ENCODE data around the gene CGB8.
"Not testable (repeated sequence)": the region's sequence is repeated elsewhere in the genome, so short reads cannot be mapped to it uniquely, and the experiment has no call there.

CGB8 gene

DNA sequence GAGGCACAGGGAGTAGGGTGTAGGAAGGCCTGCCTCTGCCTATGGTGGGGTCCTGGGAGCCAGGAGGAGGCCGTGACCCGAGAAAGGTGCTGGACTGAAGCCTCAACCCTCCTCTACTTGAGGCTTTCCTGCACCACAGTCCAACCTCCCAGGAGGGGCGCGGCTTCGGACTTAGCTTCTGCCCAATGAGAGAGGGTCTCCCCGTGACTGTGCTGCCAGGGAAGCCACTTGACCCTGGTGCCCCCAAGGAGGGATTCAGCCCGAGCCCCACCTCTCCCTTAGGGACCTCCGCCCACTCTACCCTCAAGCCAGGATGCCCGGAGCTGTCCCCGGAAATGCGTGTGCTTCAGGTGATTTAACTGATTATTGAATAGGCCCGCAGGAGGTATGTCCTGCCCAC is at the start of gene CGB8:
CGB8 (minus strand) TSS at position 101 of the 400 bp plus-strand sequence. CDS start 372 bp downstream, outside the sequence.
- not testable (repeated sequence) for DNase-seq

DNA sequence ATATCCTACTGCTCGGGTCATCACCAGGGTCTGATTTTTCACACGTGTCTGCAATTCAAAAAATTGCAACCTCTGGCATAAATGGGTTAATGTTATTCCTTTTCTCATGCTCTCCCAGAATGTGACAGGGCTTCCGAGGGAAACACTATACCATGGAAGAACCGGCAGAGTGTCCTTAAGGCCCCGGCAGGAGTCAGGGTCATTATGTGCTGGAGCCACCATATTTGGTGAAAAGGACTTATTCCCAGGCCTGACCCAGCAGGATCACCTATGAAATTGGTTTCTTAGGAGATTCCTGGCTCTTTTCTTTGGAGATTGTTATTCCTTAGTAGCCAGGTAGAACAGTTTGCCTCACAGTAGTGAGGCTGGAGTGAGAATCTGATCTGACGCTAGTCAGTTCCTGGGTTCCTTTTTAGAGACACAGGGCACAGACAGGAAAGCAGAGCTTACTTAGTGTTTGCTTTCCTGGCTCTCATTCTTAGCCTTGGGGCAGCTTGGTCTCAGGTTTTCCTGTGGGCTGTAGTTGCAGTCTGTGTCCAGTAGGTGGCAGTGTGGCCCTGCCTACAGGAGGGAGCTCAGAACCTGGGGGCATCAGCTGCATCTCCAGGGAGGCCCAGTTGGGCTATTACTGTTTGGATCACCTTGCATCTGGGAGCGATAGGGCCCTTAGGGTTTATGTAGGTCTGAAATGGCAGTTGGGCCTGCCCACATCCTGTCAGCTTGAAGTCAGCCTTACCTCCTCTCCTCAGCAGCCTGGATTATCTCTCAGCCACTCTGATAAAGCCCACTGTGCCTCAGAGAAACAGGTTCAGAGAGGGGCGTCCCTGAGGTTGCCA is 48.8 kb upstream of the CGB8 start:
- DNase-seq, result peak; percentile 83

DNA sequence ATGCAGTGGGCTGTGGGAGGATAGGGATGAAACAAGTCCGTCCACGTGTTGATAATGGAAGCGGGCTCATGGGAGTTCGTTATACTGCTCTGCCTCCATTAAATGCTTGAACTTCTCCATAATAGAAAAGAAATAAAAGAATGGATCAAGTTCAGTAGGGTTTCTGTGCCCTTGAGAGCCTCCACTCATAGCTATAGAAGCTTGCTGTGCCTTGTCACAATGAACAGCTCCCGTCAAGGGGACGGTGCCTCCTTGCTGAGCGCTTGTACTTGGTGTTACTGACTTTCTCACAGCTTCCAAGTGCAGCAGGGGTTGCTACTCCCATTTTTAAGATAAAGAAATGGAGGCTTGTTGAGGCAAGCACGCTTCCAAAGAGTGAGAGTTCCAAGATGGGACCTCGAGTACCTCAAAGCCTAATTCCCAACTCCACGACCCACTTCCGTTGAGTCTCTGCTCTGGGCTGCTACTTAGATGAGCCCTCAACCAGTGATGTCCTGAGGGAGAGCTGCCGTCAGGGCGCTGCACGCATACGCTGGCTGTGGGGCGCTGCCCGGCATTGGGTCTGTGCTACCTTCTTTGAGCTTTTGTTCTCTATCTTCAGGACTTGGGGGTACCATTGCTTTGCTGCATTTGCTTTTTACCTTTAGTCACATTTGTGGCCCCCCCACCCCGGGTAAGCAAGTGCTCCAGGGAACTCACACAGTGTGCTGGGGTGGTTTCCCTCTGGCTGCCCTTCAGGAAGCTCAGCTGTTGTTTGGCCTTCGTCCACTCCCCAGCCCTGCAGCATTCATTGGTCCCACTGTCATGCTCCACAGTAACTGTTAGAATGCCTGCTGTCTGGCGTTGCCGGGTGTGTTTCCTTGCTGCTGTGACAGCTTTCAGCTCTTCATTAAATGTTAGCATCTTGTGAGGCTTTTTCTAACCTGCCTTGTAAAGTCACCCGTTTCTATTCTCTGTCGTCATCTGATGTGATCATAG is 45.9 kb upstream of the CGB8 start:
- DNase-seq, result no peak

DNA sequence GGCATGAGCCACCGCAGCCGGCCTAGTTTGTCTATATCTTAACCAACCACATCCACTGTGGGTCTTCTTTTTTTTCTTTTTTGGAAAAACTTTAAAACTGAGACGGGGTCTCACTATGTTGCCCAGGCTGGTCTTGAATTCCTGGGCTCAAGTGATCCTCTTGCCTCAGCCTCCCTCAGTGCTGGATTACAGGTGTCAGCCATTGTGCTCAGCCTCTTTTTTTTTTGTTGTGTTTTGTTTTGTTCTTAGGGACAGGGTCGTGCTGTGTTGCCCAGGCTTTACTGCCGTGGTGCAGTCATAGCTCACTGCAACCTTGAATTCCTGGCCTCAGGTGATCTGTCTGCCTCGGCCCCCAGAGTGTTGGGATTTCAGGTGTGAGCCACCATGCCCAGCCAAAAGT is 43.8 kb upstream of the CGB8 start:
- DNase-seq, result no peak

- DNase-seq, result peak; percentile 23
Measured at GRCh38 chr19:49091391-49092038, 42.6 kb upstream of the CGB8 start.

GRCh38 chr19:49086296-49086695 is 37.4 kb upstream of the CGB8 start:
- no peak for DNase-seq

- no peak for DNase-seq
Measured at GRCh38 chr19:49085868-49086232, 36.9 kb upstream of the CGB8 start.

- peak; percentile 100 for DNase-seq
Measured at GRCh38 chr19:49085020-49085867, 36.3 kb upstream of the CGB8 start, which contains the start of gene SNRNP70. Gene SNRNP70, plus strand, starts transcription at chr19:49085451. Its CDS starts 964 bp downstream, at chr19:49086415.

- DNase-seq, result no peak
Measured at GRCh38 chr19:49084206-49085019, 35.5 kb upstream of the CGB8 start.

DNA sequence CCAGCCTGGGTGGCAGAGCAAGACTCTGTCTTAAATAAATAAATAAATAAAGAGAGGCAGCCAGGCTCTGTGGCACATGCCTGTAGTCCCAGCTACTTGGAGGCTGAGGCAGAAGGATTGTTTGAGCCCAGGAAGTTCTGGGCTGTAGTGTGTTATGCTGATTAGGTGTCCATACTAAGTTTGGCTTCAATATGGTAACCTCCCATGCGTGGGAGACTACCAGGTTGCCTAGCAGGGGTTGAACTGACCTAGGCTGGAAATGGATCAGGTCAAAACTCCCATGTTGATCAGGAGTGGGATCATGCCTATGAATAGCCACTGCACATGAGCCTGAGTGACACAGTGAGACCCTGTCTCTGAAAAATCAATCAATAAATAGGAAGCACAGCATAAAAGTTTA is 32.4 kb upstream of the CGB8 start:
- no peak for DNase-seq

DNA sequence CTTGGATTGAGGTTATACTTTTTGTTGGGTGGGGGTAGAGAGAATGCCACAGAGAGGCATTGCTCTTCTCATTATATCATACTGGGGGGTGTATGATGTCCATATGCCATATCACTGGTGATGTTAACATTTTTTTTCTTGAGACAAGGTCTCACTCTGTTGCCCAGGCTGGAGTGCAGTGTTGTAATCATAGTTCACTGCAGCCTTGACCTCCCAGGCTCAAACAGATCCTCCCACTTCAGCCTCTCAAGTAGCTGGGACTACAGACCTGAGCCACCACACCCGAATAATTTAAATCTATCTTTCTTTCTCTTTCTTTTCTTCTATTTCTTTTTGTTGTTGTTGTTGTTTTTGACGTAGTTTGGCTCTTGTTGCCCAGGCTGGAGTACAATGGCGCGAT is 31.5 kb upstream of the CGB8 start:
- no peak for DNase-seq

- peak; percentile 35 for DNase-seq
Measured at GRCh38 chr19:49074869-49075268, 26.0 kb upstream of the CGB8 start.

DNA sequence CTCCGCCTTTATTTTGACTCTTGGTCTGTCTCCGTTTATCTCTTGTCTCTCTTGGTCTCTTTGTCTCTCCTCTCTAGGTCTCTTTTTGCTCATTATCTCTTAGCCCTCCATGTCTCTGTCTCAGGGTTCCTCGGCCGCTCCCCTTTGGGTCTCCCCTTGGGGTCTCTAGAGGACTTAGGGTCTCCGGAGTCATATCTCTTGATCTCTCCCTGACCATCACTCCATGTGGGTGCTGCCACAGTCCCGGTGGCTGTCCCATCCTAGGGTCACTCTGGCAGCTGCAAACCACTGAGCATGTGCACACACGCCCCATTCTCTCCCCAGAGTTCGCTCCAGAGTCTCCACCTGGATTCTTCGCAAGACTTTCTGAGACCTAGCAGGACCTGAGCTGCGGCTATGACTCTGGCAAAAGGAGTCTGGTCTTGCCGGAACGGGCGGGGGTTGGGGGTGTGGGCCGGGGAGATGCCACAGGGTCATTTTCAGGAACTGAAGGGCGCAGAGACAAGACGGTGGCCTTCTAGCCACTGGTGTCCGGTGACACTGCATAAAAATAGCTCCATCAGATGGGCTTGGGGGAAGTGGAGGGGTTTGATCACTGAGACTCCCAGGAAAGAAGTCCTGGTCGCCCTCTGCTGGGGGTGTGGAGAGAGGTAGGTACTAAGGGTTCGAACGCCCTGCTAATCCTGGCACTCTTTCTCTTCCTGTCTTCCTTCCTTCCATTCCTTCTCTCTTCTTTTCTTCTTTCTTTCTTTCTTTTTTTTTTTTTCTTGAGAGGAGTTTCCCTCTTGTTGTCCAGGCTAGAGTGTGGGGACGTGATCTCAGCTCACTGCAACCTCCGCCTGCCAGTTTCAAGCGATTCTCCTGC is 24.8 kb upstream of the CGB8 start:
- peak; percentile 16 for DNase-seq

DNA sequence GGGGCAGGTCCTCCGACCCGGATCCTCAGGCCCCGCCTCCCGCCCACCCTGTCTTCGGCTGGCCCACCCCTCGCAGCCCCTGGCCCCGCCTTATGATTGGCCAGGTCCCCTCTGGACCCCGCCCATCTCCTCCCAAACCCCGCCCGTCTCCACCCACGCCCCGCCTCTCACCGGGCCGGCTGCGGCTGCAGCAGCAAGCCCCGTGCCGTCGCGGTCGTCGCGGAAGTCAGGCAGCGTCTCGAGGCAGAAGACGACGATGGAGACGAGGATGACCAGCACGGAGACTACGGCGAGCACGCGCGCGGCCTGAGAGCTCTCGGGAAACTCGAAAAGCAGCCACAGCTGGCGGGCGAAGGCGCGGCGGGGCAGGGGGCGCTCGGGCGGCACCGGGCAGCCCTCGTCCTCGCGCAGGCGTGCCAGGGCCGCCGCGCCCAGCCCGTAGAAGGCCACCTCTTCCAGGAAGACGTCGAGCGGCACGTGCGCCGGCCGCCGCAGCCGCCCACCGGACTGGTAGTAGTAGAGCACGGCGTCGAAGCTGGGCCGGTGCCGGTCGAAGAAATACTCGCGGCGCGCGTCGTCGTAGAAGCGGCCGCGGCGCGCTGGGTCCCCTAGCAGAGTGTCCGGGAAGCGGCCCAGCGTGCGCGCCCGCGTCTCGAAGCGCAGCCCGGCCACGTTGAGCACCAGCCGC is 23.1 kb upstream of the CGB8 start:
- peak; percentile 19 for DNase-seq

- DNase-seq, result no peak
Measured at GRCh38 chr19:49070416-49070815, 21.5 kb upstream of the CGB8 start.

DNA sequence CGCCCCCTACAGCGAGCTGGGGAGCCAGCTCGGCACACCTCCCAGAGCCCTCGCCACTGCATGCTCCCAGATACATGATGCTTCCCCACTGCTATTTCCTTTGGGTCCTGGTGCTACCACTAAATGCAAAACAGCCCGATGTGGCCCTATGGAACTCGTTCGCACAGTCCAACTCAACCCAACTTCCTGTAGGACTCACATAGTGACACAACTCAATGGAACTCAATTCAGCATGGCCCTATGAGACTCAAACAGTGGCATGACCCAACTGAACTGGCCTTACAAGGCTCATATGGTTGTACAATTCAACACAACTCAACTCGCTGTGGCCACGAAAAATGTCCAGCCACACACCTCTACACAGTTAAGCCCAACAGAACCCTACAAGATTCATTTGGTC is 20.1 kb upstream of the CGB8 start:
- DNase-seq, result no peak

DNA sequence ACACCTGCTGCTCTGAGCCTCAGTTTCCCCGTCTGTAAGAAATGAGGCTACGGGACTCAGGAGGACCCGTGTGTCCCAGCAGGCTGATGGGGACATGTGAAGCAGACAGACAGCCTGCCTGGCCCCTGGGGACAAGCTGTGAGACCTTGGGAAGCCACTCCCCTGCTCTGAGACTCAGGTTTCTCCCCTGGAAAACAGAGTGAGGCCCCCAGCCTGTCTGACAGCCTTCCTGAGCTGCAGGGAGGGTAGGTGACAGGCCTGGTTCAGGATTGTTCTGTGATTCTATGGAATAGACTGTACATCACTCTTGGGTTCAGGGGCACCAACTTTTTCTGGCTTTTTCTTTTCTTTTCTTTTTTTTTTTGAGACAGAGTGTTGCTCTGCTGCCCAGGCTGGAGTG is 18.6 kb upstream of the CGB8 start:
- no peak for DNase-seq

DNA sequence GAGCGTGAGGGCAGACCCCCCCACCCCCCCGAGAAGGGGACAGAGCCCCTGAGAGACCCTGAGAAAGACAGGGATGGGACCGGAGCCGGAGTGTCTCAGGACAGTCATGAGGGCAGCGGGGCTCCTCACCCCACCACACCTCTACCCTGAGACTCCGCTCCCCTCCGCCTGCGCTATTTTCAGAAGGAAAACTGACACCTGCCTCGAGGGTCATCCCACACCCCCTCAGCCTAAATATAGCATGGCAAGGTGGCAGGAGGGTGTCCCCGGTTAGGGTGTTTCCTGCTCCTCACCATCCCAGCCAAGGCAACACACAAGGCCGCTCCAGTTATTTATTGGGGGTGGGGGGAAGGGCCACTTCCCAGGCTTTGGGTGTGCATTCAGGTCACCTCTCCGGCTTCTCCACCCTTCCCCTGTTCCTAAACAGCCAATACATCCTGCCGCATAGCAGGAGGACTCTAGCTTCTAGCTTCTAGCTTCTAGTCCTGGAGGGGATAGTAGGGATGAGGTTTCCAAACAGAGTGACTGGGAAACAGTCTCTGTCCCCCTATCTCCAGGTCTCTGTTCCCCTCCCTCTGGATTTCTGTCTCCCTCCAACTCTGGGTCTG is 17.1 kb upstream of the CGB8 start:
- no peak for DNase-seq
